Stomach smooth muscle (tissue), 2 donors: ENCODE results near the gene JAGN1.
"Not testable (repeated sequence)": the region's sequence is repeated elsewhere in the genome, so short reads cannot be mapped to it uniquely, and the experiment has no call there.

Experiments
- H3K27ac ChIP-seq: one replicate; pipeline ENCODE4 v1.7.0; 2013; ENCODE audit warnings: mild to moderate bottlenecking, low read length, inconsistent platforms
- H3K27me3 ChIP-seq, 2 donors: one replicate each; pipeline ENCODE4 v1.7.0; 2013; ENCODE audit warnings: low read length in 2 of 2; ENCODE audit not compliant: insufficient read depth in 2 of 2, control insufficient read depth in 1 of 2
- H3K36me3 ChIP-seq, 2 donors: one replicate each; pipeline ENCODE4 v1.7.0; 2013; ENCODE audit warnings: low read length in 2 of 2; ENCODE audit not compliant: control insufficient read depth in 2 of 2, insufficient read depth in 2 of 2
- H3K4me1 ChIP-seq: one replicate; pipeline ENCODE4 v1.7.0; 2013; ENCODE audit warnings: low read length; ENCODE audit not compliant: control insufficient read depth, insufficient read depth
- H3K4me3 ChIP-seq, 2 donors: one replicate each; pipeline ENCODE4 v1.7.0; 2013; ENCODE audit warnings: low read length in 2 of 2
- H3K9ac ChIP-seq, 2 donors: one replicate each; pipeline ENCODE4 v1.7.0; 2013; ENCODE audit warnings: low read length in 2 of 2, mild to moderate bottlenecking in 1 of 2
- H3K9me3 ChIP-seq, 2 donors: one replicate each; pipeline ENCODE4 v1.7.0; 2013; ENCODE audit warnings: low read length in 2 of 2; ENCODE audit not compliant: control insufficient read depth in 2 of 2
- donor health status: healthy.
- donor health status: Pancreatic carcinoma.

The JAGN1 gene

DNA sequence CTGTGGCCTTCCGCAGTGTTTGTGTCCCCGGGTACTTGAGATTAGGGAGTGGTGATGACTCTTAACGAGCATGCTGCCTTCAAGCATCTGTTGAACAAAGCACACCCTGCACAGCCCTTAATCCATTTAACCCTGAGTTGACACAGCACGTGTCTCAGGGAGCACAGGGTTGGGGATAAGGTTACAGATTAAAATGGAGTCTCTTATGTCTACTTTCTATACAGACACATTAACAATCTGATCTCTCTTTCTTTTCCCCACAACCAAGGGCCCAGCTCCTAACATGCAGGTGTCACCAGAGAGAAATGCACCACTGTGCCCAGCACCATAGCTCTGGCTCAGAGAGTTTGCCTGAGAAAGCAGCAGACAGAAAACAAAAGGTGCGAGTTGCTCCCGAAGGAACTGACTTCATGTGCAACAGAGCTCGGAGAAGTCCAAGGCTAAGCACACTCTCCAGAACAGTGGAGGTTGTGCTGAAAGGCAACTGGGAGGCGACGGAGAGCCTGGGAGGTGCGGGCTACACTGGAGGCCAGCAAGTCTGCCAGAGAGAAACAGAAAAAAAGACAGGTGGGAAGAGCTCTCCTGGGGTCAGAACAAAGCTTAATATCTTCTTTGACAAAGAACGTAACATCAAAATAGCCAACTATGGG, 36.0 kb upstream of the JAGN1 start:
- not testable (repeated sequence) for H3K27me3 ChIP-seq, H3K4me1 ChIP-seq, H3K4me3 ChIP-seq, H3K36me3 ChIP-seq, H3K27ac ChIP-seq, H3K9ac ChIP-seq, H3K9me3 ChIP-seq

- Histone ChIP-seq H3K9me3 (no peaks in the 10 kb centered on the region), H3K27ac (no peak overlapping the region), H3K4me3 (no peak overlapping the region), H3K4me1 (no peaks in the 10 kb centered on the region), H3K9ac (no peak overlapping the region), H3K27me3 (no peaks in the 10 kb centered on the region), H3K36me3 (no peaks in the 10 kb centered on the region)
Measured at GRCh38 chr3:9855594-9855993, 34.8 kb upstream of the JAGN1 start.

- H3K27ac ChIP-seq, result no peak overlapping the region
- H3K4me3 ChIP-seq, result no peak overlapping the region
- no peaks in the 10 kb centered on the region for H3K36me3 ChIP-seq
- no peaks in the 10 kb centered on the region for H3K27me3 ChIP-seq
- no peak overlapping the region for H3K9ac ChIP-seq
- H3K4me1 ChIP-seq, result peaks cover 13% of the 10 kb centered on the region
- no peaks in the 10 kb centered on the region for H3K9me3 ChIP-seq
Measured at GRCh38 chr3:9859530-9860025, 30.8 kb upstream of the JAGN1 start.

- H3K36me3 ChIP-seq, result no peaks in the 10 kb centered on the region
- H3K27ac ChIP-seq, result no peak overlapping the region
- H3K4me3 ChIP-seq, result no peak overlapping the region
- no peaks in the 10 kb centered on the region for H3K27me3 ChIP-seq
- H3K9me3 ChIP-seq, result no peaks in the 10 kb centered on the region
- H3K9ac ChIP-seq, result no peak overlapping the region
- H3K4me1 ChIP-seq, result peaks cover 22% of the 10 kb centered on the region
Measured at GRCh38 chr3:9861201-9861600, 29.2 kb upstream of the JAGN1 start.

DNA sequence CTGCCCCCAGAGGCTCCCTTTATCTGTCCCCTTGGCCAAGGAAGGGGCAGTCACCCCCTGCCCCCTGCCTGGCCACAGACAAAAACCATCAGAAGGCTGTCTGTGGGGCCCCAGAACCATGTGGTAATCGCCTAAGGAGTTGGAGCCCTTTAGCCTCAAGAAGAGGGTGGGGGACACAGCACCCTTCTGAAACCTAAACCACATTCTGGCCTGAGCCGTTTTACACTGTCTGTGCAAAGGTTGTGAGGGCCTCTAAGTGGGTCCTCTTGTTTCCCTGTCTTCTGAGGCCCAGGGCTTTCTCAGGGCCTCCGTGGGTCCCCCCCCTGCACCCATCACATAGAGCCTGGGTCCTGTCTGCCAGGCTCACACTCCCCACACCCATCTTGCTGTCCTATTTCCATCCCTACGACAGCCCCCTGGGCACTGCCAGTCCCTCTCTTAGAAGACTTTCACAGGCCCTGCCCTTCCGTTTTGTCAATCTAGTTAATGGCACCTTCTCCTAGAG, 28.7 kb upstream of the JAGN1 start:
- Histone ChIP-seq H3K4me1 (peaks cover 26% of the 10 kb centered on the region), H3K9me3 (no peaks in the 10 kb centered on the region), H3K36me3 (no peaks in the 10 kb centered on the region), H3K4me3 (no peak overlapping the region), H3K27ac (peak overlapping the region; percentile 49), H3K27me3 (no peaks in the 10 kb centered on the region), H3K9ac (no peak overlapping the region)

- Histone ChIP-seq H3K4me3 (peak overlapping the region; percentile 19 to 47), H3K4me1 (peaks cover 31% of the 10 kb centered on the region), H3K9ac (no peak overlapping the region), H3K9me3 (no peaks in the 10 kb centered on the region), H3K27me3 (no peaks in the 10 kb centered on the region), H3K27ac (peak overlapping the region; percentile 49), H3K36me3 (no peaks in the 10 kb centered on the region)
Measured at GRCh38 chr3:9862391-9863057, 27.9 kb upstream of the JAGN1 start.

DNA sequence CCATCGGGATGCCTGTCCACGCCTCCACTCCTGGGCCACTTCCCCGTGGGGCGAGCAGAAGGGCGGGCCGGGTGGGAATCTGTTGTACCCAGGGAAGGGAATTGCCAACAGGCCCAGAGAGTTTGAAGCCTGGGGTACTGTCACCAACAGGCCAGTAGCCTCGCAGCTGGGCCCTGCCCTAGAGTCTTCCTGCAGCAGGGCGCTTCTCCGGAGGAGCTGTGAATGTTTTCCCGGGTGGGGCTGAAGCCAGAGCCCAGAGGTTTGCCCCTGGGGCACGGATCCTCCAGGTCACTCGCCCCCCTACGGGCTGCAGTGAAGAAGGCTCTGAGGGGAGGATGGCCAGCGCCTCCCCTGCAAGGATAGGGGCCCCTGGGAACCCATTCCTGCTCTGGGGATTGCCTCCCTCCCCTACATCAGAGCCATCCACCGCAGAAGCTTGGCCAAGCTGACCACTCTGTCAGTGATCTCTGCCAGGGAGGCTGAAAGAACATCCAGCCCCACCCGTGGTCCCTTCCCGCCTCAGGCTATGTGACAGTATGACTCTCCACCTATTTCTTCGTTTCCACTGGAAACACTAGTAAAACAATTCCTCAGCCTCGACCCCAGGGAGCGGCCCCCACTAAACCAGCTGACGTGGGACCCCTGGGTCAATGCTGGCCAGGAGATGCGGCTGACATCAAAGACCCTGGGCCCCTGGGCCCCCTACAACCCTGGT, 27.2 kb upstream of the JAGN1 start:
- no peaks in the 10 kb centered on the region for H3K9me3 ChIP-seq
- H3K4me1 ChIP-seq, result peaks cover 31% of the 10 kb centered on the region
- H3K27ac ChIP-seq, result no peak overlapping the region
- no peaks in the 10 kb centered on the region for H3K27me3 ChIP-seq
- H3K4me3 ChIP-seq, result peak overlapping the region; percentile 19 to 47
- H3K9ac ChIP-seq, result peak overlapping the region in 1 of 2 donors; percentile 13
- H3K36me3 ChIP-seq, result no peaks in the 10 kb centered on the region

DNA sequence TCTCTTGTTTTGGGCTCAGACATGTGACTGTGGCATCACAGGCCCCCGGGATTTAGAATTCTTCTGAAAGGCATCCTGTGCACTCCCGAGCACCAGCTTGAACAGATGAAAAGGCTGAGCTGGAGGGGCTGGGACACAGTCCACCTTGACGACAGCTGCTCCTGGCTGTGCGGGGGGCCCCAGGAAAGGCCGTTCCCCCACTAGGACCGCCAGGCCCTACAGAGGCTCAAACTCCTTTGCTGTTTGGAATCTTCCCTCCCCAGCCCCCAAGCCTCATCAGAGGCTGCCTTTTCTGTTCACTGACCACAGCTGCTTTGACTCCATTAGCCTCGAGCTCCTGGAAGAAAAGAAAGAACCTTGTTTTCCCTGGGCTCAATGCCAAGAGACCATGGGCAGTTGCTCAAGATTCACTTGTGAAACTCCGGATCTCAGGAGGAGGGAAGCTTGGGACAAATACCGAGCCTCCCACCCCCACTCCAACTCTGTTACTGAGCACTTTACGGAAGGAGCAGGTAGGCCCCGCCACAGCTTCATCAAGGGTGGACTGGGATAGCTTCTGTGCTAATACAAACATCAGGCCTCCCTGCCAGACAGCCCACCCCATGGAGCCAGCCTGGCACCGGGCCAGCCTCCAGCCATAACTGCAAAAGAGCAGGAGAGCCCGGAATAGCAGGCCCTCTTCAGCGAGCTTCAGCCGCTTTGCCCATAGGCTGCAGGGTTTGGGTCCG, 26.0 kb upstream of the JAGN1 start:
- no peaks in the 10 kb centered on the region for H3K36me3 ChIP-seq
- H3K4me3 ChIP-seq, result peak overlapping the region; percentile 29 to 35
- peaks cover 31% of the 10 kb centered on the region for H3K4me1 ChIP-seq
- H3K9ac ChIP-seq, result peak overlapping the region; percentile 51 to 55
- no peaks in the 10 kb centered on the region for H3K27me3 ChIP-seq
- H3K27ac ChIP-seq, result peak overlapping the region; percentile 80
- H3K9me3 ChIP-seq, result no peaks in the 10 kb centered on the region

- not testable (repeated sequence) for H3K27me3 ChIP-seq, H3K36me3 ChIP-seq, H3K9me3 ChIP-seq
- peak overlapping the region; percentile 80 for H3K27ac ChIP-seq
- H3K4me1 ChIP-seq, result peaks cover 31% of the 10 kb centered on the region
- peak overlapping the region in 1 of 2 donors; percentile 29 for H3K4me3 ChIP-seq
- peak overlapping the region in 1 of 2 donors; percentile 55 for H3K9ac ChIP-seq
Measured at GRCh38 chr3:9865125-9865637, 25.2 kb upstream of the JAGN1 start.

DNA sequence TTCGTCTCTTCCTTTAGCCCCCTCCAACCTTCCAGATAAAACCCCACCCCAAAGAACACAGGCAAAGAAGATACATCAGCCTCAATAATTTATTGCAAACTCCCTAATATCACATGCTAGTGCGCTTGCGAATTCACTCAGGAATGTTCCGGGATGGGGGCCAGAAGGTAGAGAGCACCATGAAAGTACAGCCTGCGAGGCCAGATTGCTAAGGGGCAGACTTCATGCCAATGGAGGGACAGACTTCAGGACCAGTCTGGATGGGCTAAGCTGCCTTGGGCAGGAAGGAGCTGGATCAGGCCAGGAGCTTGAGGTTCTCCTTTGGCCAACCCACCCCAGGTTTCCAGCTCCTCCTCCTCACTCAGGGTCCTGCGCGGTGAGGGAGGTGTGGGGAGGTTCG, 23.8 kb upstream of the JAGN1 start:
- Histone ChIP-seq H3K4me1 (peaks cover 31% of the 10 kb centered on the region), H3K9ac (peak overlapping the region in 1 of 2 donors; percentile 51), H3K36me3 (no peaks in the 10 kb centered on the region), H3K4me3 (no peak overlapping the region), H3K27ac (peak overlapping the region; percentile 80), H3K27me3 (no peaks in the 10 kb centered on the region), H3K9me3 (no peaks in the 10 kb centered on the region)
